GM21619 (cell line): Measurements from ENCODE around the gene KCNC3.

Experiments used
- ATAC-seq: cut with Tn5 transposase; IDR thresholded peaks from one replicate; pipeline ENCODE4 v1.9.1; 2021; ENCODE audit not compliant: unreplicated experiment

Gene KCNC3

DNA sequence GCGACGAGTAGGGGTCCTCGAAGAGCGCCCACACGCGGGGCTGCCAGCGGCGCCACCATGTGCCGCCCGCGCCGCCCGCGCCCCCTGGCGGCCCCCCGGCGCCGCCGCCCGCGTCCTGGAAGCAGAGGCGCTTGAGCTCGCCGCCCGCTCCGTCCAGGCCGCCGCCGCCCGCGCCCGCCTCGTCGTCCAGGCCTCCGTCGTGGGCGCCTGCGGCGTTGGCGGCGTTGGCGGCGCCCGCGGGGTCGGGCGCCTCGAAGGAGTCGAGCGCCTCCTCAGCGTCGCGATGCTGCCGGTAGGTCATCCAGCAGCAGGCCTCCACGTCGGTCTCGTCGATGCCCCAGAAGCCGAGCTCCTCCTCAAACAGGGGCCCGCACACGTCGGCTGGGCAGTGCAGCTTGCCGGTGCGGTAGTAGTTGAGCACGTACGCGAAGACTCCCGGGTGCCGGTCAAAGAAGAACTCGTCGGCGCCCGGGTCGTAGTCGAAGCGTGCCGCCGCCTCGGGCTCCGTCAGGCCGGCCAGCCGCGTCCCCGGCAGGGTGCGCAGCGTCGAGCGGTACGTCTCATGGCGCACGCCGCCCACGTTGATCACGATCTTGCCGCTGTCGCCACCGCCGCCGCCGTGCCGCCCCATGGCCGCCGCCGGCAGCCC is 829 bp downstream of the KCNC3 start:
- ATAC-seq: no peak

DNA sequence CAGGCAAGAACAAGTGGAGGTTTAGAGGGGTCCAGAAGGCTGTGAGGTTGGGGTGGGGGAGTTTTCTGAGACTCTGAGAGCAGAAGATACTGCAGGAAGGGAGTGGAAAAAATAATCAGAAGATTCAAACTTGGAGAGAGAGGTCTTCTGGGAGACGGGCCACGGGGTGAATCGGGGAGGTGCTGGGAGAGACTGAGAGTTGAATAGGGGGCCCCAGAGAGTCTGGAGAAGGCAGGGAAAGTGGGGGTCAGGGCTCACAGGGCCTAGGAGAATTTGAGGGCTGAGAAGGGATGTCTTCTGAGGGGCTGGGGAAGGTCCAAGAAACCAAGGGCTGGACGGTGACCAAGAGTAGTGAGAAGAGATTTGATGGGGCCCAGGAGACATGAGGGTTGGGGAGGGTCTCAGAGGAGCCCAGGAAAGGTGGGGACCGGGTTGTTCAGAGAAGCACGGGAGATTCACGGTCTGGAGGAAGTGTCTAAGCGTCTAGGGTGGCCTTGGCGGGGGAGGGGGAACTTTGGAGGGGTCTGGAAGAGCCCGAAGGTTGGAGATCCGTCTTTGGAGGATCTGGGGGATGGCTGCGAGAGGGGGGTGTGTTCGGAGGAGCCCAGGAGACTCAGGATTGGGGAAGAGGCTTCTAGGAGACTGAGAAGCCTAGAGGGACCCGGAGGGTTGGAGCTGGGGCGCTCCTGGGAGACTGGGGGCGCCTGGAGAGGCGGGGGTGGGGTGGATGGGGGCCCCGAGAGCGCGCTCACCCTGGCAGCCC is 1.5 kb downstream of the KCNC3 start:
- ATAC-seq: no peak

DNA sequence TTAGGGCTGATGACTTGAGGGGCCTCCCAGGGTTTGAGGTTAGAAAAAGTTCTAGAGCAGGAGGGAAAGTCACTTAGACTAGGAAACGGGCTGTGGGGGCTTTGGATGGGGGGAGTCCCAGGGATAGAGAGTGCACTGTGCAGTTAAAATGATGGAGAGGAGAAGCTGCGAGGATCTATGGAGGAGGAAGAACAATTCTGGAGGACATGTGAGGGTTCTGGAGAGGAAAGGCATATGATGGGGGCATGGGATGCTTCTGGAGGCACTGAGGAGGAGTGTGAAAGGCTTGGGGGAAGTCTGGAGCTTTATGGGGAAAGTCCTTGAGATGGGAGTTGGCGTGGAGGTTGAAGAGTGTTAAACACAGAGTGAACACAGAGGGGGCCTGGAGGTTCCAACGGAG is 2.2 kb downstream of the KCNC3 start:
- no peak for ATAC-seq

DNA sequence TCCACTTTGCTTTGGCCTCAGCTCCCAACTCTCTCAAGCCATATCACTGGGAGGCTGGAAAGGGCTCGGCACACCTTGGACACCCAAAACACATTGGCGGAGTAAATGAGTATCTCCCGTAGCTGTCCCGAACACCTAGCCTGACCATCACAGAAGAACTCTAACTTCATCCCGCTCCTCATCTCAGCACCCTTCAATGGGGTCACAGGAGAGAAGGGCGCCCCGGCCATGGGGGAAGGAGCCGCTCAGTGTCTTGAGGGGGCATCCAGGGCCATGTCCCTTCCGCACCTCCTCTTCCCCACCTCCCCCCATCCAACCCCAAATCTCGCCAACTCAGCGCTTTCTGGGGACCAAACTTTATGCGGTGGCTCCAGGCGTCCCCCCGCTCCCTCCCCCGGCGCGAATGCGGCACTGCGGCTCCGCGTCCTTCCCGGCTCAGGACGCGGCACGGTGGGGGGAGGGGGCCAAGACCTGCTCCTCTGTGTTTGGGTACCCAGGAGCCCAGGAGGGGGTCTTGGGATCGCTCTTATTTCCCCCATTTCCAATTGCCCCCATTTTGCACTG is 3.0 kb downstream of the KCNC3 start:
- no peak for ATAC-seq

DNA sequence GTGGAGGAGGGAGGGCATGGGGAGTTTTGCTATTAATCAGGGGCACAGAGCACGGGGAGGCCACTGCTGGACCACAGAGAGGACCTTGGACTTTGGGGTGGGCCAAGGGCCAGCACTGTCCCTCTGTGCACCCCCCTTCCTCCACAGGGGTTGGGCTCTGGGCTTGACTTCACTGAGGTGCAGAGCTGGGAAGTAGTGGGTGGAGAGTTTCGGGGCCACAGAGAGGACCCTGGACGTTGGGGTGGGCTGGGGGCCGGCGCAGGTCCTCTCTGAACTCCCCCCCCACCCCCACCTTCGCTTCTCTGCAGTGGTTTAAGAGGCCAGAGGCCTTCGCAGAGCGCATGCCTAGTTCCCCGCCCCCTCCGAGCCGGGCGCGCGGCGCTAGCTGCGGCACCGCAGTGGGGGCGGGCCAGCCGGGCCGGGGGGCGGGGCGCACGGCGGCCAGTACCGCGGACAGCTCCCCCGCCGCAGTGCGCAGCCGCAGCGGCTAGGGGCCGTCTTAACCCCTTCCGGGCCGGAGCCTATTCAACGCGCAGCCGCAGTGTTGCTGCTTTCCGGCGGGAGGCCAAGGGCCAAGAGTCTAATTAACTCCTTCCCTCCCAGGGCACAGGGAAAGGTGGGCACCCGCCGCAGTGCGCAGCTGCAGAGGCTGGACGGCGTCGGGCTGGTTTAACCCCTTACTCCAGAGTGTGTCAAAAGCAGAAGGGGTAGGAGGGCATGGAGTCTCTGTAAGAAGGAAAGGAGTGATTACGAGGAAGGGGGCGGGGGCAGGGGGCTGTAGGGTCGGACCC is 3.7 kb downstream of the KCNC3 start:
- no peak for ATAC-seq

DNA sequence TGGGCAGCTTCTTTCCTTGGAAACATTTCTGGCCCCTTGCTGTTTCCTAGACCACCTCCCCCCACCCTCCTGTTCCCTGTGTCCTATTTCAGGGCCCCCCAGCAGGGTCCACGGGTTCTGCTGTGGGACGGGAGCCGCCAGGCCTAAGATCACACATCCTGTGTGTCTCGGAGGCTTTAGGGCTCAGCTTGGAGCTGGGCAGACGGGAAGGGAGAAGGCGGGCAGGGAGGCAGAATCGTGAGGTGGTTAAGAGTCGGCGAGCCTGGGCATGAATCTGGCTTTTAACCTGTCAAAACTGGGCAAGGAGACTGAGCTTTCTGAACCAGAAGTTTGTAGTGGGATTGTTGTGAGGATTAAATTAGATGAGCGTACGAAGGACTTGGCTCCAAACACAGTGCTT is 4.8 kb downstream of the KCNC3 start:
- ATAC-seq: no peak

DNA sequence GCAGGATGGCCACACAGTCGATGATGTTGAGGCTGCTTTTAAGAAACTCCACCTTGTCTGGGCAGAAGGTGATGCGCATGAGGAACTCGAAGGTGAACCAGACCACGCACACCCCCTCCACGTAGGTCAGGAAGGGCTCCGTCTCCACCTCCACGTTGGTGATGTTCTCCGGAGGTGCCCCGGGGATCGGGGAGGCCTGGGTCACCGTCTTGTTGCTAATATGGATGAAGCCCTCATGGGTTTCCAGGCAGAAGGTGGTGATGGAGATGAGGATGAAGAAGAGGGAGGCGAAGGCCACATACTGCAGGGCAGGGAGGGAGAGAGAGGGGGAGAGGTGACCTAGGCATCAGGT is 5.4 kb downstream of the KCNC3 start:
- no peak for ATAC-seq

DNA sequence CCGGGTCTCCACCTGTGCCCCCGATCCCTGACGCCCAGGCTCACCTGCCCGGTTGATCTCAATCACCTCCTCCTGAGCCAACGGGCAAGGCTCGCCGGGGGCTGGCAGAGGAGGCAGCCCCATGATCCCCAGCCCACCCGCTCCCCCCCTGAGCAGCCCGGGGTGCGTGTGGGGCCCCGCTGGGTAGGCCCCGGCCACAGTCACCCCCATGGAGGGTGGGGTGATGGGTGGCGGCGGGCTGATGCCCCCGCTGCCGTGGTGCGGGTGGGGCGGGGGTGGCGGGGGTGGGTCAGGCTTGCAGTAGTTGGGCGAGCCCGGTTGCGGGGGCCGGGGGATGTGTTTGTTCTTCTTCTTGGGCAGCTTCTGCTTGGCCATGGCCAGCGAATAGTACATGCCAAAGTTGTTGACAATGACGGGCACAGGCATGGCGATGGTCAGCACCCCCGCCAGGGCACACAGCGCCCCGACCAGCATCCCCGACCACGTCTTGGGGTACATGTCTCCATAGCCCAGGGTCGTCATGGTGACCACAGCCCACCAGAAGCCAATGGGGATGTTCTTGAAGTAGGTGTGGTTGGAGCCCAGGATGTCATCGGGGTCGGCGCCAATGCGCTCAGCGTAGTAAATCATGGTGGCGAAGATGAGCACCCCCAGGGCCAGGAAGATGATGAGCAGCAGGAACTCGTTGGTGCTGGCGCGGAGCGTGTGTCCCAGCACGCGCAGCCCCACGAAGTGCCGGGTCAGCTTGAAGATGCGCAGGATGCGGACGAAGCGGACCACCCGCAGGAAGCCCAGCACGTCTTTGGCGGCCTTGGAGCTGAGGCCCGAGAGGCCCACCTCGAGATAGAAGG is 6.0 kb downstream of the KCNC3 start:
- ATAC-seq: no peak

DNA sequence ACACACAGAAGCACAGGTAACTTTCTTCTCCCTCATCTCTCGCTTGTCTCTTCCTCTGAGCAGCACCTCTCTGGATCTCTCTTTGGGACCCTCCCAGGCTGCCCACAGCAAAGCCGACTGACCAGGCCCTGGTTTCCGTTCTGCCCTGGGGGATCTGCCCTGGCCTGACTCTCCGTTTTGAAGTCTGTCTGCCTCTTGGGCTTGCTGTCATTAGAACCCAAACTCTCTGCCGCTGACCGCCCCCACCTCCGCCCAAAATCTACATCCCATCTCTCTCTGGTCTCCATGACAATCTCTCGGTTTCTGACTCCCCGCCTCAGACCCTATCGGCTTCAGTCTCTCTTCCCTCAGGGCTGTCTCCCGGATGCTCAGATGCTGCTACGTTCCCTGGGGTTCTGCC is 6.9 kb downstream of the KCNC3 start:
- ATAC-seq: no peak

DNA sequence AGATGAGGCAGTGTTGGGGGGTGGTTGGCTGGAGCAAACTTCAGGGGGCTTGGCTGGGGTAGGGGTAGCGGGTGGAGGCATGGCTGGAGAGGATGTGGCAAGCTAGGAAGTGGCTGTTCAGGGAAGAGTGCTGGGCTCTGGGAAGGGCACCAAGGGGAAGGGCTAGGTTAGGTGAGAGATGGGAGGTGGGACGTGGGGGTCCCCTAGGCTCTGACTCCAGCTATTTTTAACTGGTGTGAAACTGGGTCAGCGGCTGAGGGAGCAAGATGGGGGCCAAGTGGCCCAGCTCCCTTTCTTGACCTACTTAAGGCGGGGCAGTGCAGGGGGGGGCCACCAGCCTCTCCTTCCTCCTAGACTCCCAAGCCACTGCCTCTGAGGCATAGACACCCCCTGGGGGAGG is 7.3 kb downstream of the KCNC3 start:
- ATAC-seq: no peak

DNA sequence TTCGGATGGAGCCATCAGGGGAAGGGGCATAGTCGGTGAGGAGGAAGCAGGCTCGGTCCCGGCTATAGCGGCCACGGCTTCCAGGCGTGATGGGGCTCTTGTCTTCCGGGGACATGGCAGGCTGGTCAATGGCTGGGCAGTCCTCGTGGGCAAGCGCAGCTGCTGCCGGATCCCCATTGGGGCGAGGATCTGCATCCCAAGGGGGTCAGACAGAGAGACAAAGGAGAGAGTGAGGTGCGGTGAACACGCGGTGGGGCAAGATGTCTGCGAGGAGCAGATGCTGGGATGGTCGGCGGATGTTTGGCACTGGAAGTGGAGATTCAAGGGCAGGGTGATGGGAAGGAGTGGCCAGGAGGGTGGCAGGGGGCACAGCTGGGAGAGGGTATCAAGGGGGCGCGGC is 8.6 kb downstream of the KCNC3 start:
- no peak for ATAC-seq

DNA sequence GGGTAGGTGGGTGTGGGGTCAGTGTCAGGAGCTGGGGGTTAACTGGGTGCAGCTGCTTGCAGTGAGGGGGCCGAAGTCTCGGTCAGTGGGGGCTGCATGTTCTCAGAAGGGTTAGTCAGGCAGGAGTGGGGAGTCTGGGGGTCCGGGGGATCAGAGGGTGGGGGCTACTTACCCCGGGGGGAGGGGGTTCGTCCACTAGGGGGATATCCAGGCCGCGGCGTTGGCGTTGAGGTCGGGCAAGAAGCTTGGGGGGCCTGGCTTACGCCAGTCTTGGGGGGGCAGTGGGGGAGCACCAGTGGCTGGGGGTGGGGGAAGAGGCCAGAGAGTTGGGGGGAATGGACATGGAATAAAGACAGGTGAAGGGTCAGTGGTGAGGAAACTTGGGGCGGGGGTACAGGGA is 9.1 kb downstream of the KCNC3 start:
- ATAC-seq: no peak

DNA sequence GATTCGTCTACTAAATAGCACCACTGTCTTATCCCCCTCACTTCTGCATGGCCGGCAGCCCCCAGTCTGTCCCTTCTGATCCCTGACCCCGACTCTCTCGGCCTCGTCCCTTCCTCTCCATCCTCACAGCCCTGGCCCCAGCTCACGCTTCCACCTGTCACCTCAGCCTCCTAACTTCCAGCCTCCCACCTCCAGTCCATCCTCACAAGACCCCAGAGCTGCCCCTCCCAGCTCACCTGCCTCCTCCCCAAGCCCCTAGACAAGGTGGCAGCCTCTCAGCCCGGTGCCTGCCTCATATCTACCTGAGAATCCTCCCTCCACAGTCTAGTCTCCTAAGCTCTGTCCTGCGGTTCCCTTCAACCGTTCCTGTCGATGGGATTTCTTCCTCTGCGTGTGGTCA is 10.0 kb downstream of the KCNC3 start:
- ATAC-seq: no peak

DNA sequence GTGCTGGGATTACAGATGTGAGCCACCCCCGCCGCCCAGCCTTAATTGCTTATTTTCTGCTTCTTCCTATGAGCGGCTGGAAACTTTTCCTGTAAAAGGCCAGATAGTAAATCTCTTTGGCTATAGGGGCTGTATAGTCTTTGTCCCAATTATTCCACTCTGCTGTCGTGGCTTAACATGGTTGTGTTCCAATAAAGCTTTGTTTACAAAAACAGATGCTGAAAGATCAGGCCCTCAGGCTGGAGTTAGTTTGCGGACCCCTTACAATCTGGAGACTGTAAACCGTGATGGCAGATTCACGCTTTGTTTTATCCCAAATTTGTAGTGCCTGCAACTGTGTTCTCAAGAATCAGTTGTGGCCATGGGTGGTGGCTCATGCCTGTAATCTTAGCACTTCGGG is 10.7 kb downstream of the KCNC3 start:
- ATAC-seq: no peak

DNA sequence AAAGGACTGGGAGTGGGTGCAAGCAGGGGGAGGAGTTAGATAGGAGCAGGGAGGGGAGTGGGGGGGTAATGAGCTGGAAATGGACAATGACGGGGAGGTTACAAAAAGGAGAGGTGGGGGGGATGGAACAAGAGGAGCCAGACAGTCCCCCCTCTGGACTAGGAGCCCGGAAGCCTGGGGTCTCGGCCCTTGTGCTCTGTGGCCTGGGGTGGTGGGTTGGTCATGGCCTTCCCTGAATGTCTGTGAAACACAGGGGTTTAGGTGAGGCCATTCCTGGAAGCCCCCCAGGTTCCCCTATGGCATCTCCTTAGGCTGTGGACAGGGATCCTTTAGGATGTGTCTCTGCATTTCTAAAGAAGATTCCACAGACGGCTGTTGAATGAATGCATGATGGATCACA is 12.1 kb downstream of the KCNC3 start:
- ATAC-seq: no peak

DNA sequence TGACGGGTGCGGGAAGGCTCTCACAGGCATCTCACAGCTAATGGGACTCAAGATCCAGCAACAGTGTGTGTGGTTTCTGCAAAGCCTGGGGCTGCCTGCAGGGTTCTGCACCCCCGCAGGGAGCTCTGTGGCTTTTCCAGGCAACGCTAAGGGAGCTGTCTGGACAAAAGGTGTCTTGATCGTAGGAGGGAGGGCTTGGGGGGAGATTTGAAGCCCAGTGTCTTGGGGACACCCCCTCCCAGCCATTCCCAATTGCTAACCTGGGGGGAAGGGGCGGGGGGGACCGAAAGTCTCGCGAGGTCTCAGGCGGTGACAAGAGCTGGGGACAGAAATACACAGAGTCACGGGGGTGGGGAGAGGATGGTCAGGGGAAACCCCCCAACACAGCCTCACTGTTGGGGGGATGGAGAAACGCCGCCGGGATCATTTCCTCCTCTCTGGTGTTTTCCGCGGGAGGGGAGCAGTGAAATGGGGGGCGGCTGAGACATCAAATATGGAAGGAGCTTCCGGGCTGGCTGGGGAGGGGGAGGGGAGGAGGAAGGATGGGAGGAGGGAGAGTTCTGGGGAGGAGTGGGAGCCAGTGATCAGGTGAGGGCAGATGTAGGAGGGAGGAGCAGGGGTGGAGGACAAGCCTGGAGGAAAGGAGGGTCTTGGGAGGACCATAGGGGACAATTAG is 13.3 kb downstream of the KCNC3 start:
- ATAC-seq: no peak

DNA sequence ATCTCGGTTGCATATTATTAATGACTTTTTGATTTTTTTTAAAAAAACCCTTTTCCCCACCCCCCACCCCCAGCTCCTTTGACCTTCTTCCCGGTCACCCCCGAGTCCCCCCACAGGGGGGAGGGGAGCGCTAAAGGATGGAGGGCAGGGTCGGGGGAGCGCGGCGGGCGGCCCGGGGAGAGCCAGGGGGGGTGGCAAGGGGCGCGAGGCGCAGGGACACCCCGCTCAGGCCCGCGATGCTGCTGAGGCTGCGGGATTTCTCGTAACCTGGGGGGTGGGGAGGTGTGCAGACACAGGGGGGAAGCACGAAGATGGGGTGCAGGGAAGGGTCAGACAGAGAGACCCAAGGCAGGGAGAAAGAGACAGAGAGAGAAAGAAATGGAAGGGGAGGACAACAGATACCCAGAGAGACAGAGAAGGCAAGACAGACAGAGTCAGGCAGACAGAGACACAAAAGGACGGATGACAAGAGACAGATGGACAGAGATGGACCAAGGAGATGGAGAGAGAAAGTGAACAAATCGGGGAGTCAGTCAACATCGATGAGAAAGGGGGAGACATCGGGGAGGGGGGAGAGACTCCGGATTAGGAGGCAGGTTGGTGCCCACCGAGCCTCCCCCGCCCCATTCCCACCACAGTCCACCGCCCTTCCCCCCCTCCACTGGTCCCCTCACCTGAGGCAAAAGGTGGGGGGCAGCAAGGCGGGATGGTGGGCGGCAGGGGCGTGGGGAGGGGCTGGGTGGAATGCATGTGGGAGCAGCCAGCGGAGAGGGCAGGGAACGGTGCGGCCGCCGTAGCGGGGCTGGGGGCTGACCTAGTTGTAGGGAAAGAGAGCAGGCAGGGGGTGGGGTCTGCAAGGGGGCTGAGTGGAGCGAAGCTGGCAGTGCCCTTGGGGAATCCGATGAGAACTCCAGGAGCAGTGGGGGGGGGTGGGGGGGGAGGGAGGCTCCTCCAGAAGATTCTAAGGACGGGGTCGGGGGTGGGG is 14.2 kb downstream of the KCNC3 start:
- ATAC-seq: no peak

DNA sequence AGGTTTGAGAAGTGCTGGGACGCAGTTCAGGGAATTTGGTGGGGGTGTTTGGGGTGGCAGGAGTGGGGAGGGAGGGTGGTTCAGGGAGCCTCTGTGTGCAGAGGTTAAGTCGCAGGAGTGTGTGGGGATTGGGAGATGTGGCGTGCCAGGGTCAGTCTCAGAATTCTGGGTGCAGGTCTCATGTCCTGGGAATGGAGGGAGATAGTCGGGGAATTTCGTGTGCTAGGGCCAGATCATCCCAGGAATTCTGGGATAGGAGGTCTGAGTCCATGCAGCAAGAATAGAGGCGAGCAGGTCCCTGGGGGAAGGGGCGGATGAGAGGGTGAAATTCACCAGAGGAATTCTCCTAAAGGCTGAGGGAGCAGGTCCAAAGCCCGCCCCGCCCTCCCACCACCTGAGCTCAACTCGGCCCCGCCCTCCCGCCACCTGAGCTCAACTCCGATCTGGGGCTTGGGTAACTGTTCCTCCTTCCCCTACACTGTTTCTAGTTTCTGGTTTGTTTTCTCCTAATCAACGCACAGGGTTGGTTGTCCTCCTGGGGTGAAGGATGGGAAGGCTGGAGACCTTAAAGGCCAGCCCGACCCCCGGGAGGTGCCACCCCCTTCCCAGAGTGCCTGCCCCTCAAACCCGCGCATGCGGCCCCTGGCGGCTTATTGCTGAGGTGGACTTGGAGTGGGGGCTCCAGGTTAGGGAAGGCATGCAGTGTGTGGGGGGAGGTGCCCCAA is 15.2 kb downstream of the KCNC3 start:
- ATAC-seq: no peak
